Left forelimb (tissue), 1 donor: Measurements from ENCODE around the gene WDR19.
A peak's percentile ranks its signal among the peaks of the same experiment; 100 is the strongest.
"Not testable (repeated sequence)": the region's sequence is repeated elsewhere in the genome, so short reads cannot be mapped to it uniquely, and the experiment has no call there.

Source experiments
- DNase-seq: peaks from one replicate; pipeline ENCODE4 v3.0.0-alpha.2; 2018; ENCODE audit warnings: low spot score

Gene WDR19

DNA sequence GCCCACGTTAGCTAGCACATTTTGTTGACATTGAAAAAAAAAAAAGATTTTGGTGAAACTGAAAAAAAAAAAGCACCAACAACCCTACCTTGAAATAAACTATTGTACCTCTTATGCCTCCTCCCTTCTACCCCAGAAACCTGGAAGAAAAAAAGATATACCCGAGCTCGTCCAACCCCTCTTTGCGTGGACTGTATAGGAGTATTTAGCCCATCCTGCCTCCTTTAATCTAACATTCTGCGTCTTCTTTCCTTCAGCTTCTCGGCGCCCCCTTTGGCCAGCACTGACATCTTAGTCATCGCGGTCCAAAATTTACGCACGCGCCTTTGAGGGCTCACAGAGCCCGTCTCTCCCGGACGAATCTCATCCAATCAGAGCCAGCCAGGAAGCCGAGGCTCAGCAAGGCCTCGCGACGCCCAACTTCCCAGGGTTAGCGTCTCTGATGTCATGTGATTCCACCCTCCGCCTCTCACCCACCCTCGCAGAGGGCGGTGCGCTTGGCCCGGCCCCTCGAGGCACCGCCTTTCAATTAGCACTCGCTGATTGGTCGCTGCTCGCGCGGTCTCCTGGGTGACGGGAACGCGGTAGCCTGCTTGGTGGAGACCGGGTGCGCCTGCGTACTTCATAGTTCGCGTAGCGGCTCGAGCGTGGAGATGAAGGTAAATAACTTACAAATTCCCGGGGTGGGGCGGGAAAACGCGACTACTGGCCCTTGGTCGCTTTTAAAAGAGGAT, at the start of gene WDR19:
WDR19 (plus strand) TSS at position 625 of the 734 bp plus-strand sequence; CDS start at position 654, 29 bp downstream.
- peak; percentile 99 for DNase-seq

DNA sequence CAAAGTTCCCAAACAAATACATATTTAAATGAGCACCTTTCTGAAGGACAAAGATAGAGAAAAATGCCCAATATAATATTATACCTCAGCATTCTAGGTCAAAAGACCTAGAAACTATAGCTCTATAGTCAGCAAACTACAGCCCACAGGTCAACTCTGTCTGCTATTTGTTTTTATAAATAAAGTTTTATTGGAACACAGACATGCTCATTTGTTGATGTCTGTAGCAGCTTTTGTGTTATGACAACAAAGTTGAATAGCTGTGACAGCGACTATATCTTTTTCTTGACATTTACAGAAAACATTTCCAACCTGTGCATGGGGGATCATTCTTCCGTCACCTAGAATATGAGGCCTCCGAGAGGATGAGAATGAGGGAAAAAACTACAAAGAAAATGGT, 48.7 kb upstream of the WDR19 start:
- no peak for DNase-seq

DNA sequence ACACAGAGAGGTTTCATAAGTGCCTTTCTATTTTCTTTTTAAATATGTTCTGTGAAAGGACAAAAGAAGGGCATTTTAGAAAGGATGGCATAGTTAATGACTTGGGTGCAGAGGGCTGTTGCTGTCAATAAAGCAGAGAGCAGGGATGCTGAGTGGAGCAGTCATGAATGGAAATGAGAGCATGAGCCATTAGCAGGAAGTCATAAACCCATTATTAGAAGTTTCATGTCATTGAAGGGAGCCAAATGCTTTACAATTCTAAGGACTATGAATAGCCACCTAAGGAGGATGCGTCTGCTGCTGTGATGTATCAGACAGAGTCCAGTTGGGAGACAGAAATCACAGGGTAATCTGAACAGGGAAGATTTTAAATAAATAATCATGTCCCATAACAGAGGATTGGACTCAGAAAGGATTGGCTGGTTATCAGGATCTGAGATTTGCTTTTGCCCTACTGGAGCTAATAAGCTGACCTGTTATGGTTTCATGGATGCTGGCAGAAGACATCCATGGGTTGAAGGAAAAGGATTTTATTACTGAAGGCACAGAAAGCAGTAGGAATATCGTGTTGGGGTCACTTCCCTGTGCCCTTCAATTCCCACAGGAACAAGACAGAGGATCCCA, 47.5 kb upstream of the WDR19 start:
- no peak for DNase-seq

DNA sequence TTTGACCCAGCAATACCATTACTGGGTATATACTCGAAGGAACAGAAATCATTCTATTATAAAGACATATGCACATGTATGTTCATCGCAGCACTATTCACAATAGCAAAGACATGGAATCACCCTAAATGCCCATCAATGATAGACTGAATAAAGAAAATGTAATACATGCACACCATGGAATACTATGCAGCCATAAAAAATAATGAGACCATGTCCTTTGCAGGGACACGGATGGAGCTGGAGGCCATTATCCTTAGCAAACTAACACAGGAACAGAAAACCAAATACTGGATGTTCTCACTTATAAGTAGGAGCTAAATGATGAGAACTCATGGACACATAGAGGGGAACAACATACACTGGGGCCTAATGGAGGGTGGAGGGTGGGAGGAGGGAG, 44.1 kb upstream of the WDR19 start:
- DNase-seq: not testable (repeated sequence)

GRCh38 chr4:39146211-39146610, 36.1 kb upstream of the WDR19 start:
- DNase-seq: no peak

- DNase-seq: no peak
Observed at GRCh38 chr4:39154009-39154408, 28.3 kb upstream of the WDR19 start.

DNA sequence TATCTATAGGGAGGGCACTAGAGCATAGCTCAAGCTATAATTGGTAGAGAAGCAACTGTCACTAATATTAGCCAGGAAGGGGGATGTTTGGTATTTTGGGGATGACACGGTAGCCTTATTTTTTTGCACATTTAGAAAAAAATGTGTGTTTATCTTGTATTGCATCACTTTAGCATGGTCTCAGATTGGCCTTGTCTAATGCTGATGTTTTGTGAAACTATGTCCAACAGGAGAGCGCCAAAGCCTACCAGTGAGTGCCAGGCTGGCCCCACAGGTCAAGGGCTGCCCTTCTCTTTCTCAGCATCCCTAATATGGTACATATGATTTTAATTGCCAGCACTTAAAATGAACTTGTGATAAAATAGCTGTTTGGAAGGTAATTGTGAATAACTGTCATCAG, 24.8 kb upstream of the WDR19 start:
- no peak for DNase-seq

DNA sequence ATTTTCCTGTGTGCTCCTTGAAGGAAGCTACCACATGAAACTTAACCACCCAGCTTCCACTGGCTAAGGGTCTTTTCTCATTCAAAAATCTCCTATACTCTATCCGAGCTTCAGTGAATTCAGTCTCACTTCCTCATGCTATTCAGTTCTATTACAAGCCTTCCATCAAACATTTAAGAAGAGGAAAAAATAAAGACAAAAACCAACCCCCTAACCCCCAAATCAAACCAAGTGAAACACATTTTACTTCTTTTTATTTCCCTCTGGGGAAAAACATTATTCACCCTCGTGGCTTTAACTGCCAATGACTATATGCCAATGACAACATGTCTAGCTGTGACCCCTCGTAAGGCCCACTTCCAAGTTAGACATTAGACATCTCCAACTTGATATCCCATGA, 16.2 kb upstream of the WDR19 start:
- DNase-seq: no peak

DNA sequence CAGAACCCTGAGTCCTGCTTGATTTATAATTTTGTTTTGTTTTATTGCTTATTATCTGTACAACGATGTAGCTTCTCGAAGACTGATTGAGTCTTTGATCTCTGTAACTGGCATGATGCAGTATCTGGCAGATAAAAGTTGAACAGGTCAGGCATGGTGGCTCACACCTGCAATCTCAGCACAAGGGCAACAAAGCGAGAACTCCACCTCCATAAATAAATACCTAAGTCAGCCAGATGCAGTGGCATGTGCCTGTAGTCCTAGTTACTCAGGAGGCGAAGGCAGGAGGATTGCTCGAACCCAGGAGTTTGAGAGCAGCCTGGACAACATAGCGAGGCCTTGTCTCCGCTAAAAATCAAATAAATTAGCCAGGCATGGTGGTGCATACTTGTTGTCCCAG, 15.7 kb upstream of the WDR19 start:
- no peak for DNase-seq

GRCh38 chr4:39169426-39169825, 12.9 kb upstream of the WDR19 start:
- DNase-seq: no peak

- no peak for DNase-seq
Observed at GRCh38 chr4:39170301-39170700, 12.0 kb upstream of the WDR19 start.

GRCh38 chr4:39178706-39179105, 3.6 kb upstream of the WDR19 start:
- no peak for DNase-seq

- DNase-seq: no peak
Observed at GRCh38 chr4:39179681-39180080, 2.6 kb upstream of the WDR19 start.

GRCh38 chr4:39180629-39181028, 1.7 kb upstream of the WDR19 start:
- not testable (repeated sequence) for DNase-seq

DNA sequence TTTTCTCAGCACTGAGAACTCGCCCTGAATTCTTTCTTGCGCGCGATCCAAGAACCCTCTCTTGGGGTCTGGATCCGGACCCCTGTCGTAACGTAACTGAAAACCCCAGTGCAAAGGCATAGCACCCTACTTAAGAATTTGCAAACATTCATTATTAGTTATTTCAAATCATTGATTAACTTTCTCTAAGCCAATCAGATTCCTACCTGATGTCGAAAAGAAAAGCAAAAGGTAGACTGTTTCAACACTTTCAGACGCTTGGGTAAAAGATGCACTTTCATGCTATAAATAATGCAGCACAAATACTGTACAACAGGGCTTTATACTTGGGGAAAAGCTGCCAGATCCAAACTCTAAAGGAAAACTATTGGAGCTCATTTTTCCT, 817 bp upstream of the WDR19 start:
- no peak for DNase-seq

DNA sequence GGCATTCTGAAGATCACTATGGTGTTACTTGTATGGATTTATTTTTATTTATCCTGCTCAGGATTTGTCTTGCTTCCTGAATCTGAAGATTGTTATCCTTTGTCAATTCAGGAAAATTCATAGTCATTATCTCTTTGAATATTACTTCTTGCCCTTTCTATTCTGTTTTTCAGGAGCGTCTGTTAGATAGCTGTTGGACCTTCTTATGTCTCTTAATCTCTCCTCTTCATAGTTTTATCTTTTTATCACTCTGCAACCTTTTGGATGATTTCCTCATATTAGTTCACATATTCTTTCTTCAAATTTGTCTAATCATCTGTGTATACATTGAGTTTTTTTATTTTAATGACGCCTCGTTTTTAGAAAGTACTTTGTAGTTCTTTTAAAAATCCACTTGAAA, 19.6 kb downstream of the WDR19 start:
- no peak for DNase-seq

DNA sequence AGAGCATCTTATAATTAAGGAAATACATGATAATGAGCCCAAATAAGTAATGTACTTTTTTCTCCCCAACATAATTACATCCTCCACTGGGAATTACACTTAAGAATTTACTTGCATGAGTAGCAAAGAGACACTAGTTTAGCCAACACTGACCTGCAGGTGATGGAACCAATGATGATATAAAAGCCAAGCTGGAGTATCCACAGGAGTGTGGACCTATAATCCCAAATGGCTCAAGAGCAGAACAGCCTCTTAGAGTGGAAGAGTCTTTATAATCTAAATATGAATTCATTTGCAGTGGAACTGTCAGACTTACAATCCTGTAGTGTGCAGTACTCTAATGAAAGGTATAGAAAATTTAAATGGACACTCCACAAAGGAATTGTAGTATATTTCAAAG, 22.2 kb downstream of the WDR19 start:
- no peak for DNase-seq

DNA sequence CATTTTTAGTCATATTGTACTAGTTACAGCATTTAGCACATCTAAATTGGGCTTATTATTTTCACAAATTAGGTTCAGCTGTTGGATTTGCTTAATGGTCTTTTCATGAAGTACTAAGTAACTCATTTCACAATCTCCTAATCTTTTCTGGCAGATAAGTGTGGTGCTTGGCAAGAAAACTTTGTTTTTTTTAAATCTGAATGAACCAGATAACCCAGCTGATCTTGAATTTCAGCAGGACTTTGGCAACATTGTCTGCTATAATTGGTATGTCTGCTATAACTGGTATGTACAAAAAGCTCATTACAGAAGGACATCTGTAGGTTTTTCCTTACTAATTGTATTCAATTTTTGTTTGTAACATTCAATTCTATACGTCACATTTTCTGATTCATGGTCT, 22.7 kb downstream of the WDR19 start:
- DNase-seq: no peak

DNA sequence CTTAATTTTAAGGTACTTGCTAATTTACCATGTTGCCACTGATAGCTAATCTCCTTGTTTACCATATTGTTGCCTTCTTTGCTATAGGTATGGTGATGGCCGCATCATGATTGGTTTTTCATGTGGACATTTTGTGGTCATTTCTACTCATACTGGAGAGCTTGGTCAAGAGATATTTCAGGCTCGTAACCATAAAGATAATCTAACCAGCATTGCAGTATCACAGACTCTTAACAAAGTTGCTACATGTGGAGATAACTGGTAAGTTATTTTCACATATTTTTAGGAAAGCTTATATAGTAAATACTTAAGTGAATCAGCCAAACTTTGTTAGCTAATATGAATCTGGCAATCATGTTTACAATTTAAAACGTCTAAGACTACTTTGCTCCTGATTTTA, 23.1 kb downstream of the WDR19 start:
- DNase-seq: no peak

- DNase-seq: no peak
Observed at GRCh38 chr4:39227906-39228305, 45.6 kb downstream of the WDR19 start.

DNA sequence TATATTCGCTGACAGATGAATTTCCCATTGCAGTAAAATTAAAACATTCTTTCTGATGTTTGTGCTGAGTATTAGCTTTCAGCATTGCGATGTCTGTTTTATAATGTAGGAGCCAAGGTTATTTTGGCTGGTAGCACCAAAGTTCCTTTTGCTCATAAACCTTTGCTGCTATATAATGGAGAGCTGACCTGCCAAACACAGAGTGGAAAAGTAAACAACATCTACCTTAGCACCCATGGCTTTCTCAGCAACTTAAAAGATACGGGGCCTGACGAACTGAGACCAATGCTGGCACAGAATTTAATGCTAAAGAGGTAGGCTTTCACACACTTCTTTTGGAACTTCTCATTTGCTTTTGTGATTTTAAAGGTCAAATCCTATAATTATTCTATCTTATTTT, 46.0 kb downstream of the WDR19 start:
- DNase-seq: no peak

GRCh38 chr4:39230462-39230861, 48.1 kb downstream of the WDR19 start:
- DNase-seq: no peak

DNA sequence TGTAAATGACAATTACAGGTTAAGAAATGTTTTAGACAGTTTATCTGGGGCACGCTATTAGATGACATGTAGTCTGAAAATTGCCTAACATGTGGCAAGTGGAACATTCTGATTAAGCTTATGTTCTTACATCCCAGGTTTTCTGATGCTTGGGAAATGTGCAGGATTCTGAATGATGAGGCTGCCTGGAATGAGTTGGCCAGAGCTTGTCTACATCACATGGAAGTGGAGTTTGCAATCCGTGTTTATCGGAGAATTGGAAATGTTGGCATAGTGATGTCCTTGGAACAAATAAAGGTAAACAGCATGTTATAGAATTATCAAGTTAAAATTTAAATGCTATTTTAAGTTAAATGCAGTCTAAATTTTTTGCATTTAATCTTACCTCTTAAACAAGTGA, 49.3 kb downstream of the WDR19 start:
- DNase-seq: no peak

DNA sequence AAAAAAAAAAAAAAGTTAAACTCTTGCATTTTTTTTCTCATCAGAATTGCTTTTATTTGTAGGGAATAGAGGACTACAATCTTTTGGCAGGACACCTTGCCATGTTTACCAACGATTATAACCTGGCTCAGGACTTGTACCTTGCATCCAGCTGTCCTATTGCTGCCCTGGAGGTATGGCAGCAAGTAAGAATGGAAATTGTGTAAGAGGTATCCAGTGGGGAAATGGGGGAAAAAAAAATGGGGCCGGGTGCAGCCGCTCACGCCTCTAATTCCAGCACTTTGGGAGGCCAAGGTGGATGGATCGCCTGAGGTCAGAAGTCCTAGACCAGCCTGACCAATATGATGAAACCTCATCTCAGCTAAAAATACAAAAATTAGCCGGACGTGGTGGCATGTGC, 49.8 kb downstream of the WDR19 start:
- no peak for DNase-seq
